ENCODE measurements around the gene SEC14L5.
"Not testable (repeated sequence)": the region's sequence is repeated elsewhere in the genome, so short reads cannot be mapped to it uniquely, and the experiment has no call there.

SEC14L5 gene

GRCh38 chr16:4942481-4942880, 15.6 kb upstream of the SEC14L5 start:
- H3K27me3 ChIP-seq (ENCODE audit: insufficient read depth, low read length) = peaks cover 3% of the 10 kb centered on the region; the same call in 1 of the 2 replicates
- H3K4me1 ChIP-seq (ENCODE audit: insufficient read depth, low read length) = peaks cover 37% of the 10 kb centered on the region
- no peaks in the 10 kb centered on the region for H3K36me3 ChIP-seq (ENCODE audit: insufficient read depth, low read length)
- H3K4me3 ChIP-seq (ENCODE audit: low read length) = no peak overlapping the region
- H3K9me3 ChIP-seq (ENCODE audit: insufficient read depth, low read depth, low read length) = no peaks in the 10 kb centered on the region
- peak overlapping the region; percentile 63 for H3K9ac ChIP-seq (ENCODE audit: low read depth, low read length)
- peak overlapping the region; percentile 91 for H3K27ac ChIP-seq (ENCODE audit: low read depth, low read length)
- 86% methylated on average over 8 of the region's 9 CpGs for WGBS

- WGBS = 57% methylated on average over 20 of the region's 20 CpGs
- no peaks in the 10 kb centered on the region for H3K36me3 ChIP-seq (ENCODE audit: insufficient read depth, low read length)
- peaks cover 52% of the 10 kb centered on the region for H3K4me1 ChIP-seq (ENCODE audit: insufficient read depth, low read length)
- H3K9ac ChIP-seq (ENCODE audit: low read depth, low read length) = peak overlapping the region; percentile 73; the same call in 1 of the 2 replicates
- no peaks in the 10 kb centered on the region for H3K9me3 ChIP-seq (ENCODE audit: insufficient read depth, low read depth, low read length)
- no peak overlapping the region; the same call in 1 of the 2 replicates for H3K4me3 ChIP-seq (ENCODE audit: low read length)
- H3K27ac ChIP-seq (ENCODE audit: low read depth, low read length) = peak overlapping the region; percentile 91
- no peaks in the 10 kb centered on the region for H3K27me3 ChIP-seq (ENCODE audit: insufficient read depth, low read length)
Observed at GRCh38 chr16:4944333-4945281, 13.5 kb upstream of the SEC14L5 start.

DNA sequence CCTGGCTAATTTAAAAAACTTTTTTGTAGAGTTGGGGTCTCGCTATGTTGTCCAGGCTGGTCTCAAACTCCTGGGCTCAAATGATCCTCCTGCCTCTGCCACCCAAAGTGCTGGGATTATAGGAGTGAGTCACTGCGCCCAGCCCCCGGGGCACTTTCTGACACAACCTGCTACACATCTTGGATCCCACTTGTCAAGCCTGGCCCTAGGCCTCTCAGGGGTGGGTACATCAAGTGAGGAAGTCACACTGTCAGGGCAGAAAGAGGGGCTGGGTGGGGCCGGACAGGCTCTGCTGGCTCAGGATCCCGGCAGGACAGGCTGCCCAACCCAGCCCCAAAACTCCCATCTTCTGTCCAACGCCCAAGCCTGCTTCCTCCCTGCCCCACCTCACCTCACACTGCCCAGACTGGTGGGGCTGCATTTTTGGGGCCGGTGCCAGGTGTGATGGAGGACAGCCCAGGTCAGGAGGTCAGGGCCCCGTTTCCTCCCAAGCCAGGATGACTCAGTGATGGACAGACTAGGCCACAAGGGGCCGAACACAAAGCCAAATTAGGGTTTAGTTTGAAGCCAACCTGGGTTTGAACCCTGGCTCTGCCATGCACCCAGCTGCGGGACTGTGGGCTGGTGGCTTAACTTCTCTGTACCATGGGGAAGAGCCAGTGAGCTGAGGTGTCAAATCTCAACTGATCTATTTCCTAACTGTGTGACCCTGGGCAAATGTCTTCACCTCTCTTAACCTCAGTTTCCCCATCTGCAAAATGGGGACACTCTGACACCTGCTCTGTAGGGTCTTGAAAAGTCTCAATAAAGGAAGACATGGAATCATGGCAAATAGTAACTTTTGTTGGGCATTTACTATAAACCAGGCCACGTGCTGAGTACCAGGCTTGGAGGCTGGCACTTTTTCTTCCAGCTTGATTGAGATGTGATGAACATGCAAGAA, 12.3 kb upstream of the SEC14L5 start:
- H3K4me3 ChIP-seq (ENCODE audit: low read length) = no peak overlapping the region
- H3K4me1 ChIP-seq (ENCODE audit: insufficient read depth, low read length) = peaks cover 50% of the 10 kb centered on the region
- no peaks in the 10 kb centered on the region for H3K27me3 ChIP-seq (ENCODE audit: insufficient read depth, low read length)
- H3K36me3 ChIP-seq (ENCODE audit: insufficient read depth, low read length) = no peaks in the 10 kb centered on the region
- H3K9ac ChIP-seq (ENCODE audit: low read depth, low read length) = no peak overlapping the region
- 80% methylated on average over 11 of the region's 11 CpGs for WGBS
- H3K27ac ChIP-seq (ENCODE audit: low read depth, low read length) = no peak overlapping the region
- H3K9me3 ChIP-seq (ENCODE audit: insufficient read depth, low read depth, low read length) = no peaks in the 10 kb centered on the region

- no peaks in the 10 kb centered on the region for H3K9me3 ChIP-seq (ENCODE audit: insufficient read depth, low read depth, low read length)
- no peak overlapping the region for H3K9ac ChIP-seq (ENCODE audit: low read depth, low read length)
- H3K27me3 ChIP-seq (ENCODE audit: insufficient read depth, low read length) = no peaks in the 10 kb centered on the region
- H3K36me3 ChIP-seq (ENCODE audit: insufficient read depth, low read length) = no peaks in the 10 kb centered on the region
- H3K4me3 ChIP-seq (ENCODE audit: low read length) = no peak overlapping the region
- H3K4me1 ChIP-seq (ENCODE audit: insufficient read depth, low read length) = peaks cover 47% of the 10 kb centered on the region
- H3K27ac ChIP-seq (ENCODE audit: low read depth, low read length) = no peak overlapping the region
Observed at GRCh38 chr16:4946917-4947316, 11.2 kb upstream of the SEC14L5 start.

- Histone ChIP-seq H3K4me1 (ENCODE audit: insufficient read depth, low read length) (peaks cover 40% of the 10 kb centered on the region), H3K4me3 (ENCODE audit: low read length) (no peak overlapping the region)
- WGBS = 31% methylated on average over 14 of the region's 16 CpGs
Observed at GRCh38 chr16:4947722-4948503, 10.2 kb upstream of the SEC14L5 start.

GRCh38 chr16:4948903-4949766, 9.0 kb upstream of the SEC14L5 start:
- Histone ChIP-seq H3K27ac (ENCODE audit: low read depth, low read length) (no peak overlapping the region), H3K9ac (ENCODE audit: low read depth, low read length) (no peak overlapping the region), H3K9me3 (ENCODE audit: insufficient read depth, low read depth, low read length) (no peaks in the 10 kb centered on the region), H3K36me3 (ENCODE audit: insufficient read depth, low read length) (no peaks in the 10 kb centered on the region), H3K4me1 (ENCODE audit: insufficient read depth, low read length) (peaks cover 28% of the 10 kb centered on the region), H3K4me3 (ENCODE audit: low read length) (no peak overlapping the region), H3K27me3 (ENCODE audit: insufficient read depth, low read length) (no peaks in the 10 kb centered on the region)
- 63% methylated on average over 16 of the region's 16 CpGs for WGBS

More at GRCh38 chr16:4947722-4948503, 10.2 kb upstream of the SEC14L5 start:
- H3K27ac ChIP-seq (ENCODE audit: low read depth, low read length) = peak overlapping the region; percentile 77
- H3K9me3 ChIP-seq (ENCODE audit: insufficient read depth, low read depth, low read length) = no peaks in the 10 kb centered on the region
- no peaks in the 10 kb centered on the region for H3K36me3 ChIP-seq (ENCODE audit: insufficient read depth, low read length)
- H3K9ac ChIP-seq (ENCODE audit: low read depth, low read length) = peak overlapping the region; percentile 44; the same call in 1 of the 2 replicates
- no peaks in the 10 kb centered on the region for H3K27me3 ChIP-seq (ENCODE audit: insufficient read depth, low read length)

GRCh38 chr16:4949986-4950385, 8.1 kb upstream of the SEC14L5 start:
- H3K4me1 ChIP-seq (ENCODE audit: insufficient read depth, low read length) = peaks cover 21% of the 10 kb centered on the region
- H3K4me3 ChIP-seq (ENCODE audit: low read length) = no peak overlapping the region
- H3K27ac ChIP-seq (ENCODE audit: low read depth, low read length) = no peak overlapping the region
- H3K9ac ChIP-seq (ENCODE audit: low read depth, low read length) = no peak overlapping the region
- no peaks in the 10 kb centered on the region for H3K9me3 ChIP-seq (ENCODE audit: insufficient read depth, low read depth, low read length)
- no peaks in the 10 kb centered on the region for H3K36me3 ChIP-seq (ENCODE audit: insufficient read depth, low read length)
- no peaks in the 10 kb centered on the region for H3K27me3 ChIP-seq (ENCODE audit: insufficient read depth, low read length)
- 82% methylated on average over 9 of the region's 10 CpGs for WGBS

DNA sequence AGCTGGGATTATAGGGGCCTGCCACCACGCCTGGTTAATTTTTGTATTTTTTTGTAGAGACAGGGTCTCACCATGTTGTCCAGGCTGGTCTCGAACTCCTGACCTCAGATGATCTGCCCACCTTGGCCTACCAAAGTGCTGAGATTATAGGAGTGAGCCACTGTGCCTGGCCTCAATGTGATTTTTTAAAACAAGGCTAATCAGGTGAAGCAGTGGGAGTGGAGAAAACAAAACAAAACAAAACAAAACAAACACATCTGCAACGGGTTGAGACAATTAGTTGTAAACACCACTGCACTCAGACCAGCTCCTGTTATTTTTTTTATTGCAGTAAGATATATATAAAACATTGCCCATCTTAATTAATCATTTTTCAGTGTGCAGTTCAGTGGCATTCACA, 6.5 kb upstream of the SEC14L5 start:
- H3K4me3 ChIP-seq (ENCODE audit: low read length); H3K9me3 ChIP-seq (ENCODE audit: insufficient read depth, low read depth, low read length); H3K36me3 ChIP-seq (ENCODE audit: insufficient read depth, low read length); H3K9ac ChIP-seq (ENCODE audit: low read depth, low read length); H3K27me3 ChIP-seq (ENCODE audit: insufficient read depth, low read length); H3K27ac ChIP-seq (ENCODE audit: low read depth, low read length): not testable (repeated sequence)
- 91% methylated on average over 2 of the region's 3 CpGs for WGBS
- H3K4me1 ChIP-seq (ENCODE audit: insufficient read depth, low read length) = peaks cover 19% of the 10 kb centered on the region

DNA sequence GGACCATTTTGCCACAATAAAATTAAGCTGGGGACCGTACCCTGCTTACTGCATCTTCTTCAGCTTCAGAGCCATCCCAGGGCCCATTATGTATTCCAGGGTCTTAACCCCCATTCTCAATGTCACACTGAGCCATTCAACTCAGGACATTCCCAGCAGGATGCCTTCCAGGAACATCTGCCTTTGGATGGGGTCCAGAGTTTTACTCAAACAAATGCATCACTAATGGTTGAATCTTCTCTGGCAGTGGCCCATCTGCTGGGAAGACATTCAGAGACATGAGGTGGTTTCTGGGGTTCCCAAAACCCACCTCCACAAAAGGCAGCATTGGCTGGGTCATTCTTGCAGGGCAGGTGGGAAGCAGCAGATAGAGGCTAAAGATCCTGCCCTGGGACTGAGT, 3.4 kb upstream of the SEC14L5 start:
- Histone ChIP-seq H3K27me3 (ENCODE audit: insufficient read depth, low read length) (no peaks in the 10 kb centered on the region), H3K4me3 (ENCODE audit: low read length) (no peak overlapping the region), H3K4me1 (ENCODE audit: insufficient read depth, low read length) (0 out of 2 replicates have a peak, but pooled peaks cover 4% of the 10 kb centered on the region), H3K9me3 (ENCODE audit: insufficient read depth, low read depth, low read length) (no peaks in the 10 kb centered on the region), H3K27ac (ENCODE audit: low read depth, low read length) (no peak overlapping the region), H3K9ac (ENCODE audit: low read depth, low read length) (no peak overlapping the region), H3K36me3 (ENCODE audit: insufficient read depth, low read length) (no peaks in the 10 kb centered on the region)
- 90% methylated on average over 1 of the region's 1 CpG for WGBS

DNA sequence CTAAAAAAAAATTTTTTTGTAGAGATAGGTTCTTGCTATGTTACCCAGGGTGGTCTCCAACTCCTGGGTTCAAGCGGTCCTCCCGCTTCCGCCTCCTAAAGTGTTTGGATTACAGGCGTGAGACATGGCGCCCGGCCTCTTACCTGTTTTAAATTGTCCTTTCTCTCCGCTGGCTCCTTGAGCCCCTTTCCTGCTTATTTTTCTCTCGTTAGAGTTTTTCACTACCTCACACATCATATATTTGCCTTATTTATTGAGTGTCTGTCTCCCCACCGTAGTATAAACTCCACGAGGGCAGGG, 760 bp upstream of the SEC14L5 start:
- Histone ChIP-seq H3K4me3 (ENCODE audit: low read length) (peak overlapping the region; percentile 77), H3K9me3 (ENCODE audit: insufficient read depth, low read depth, low read length) (no peaks in the 10 kb centered on the region), H3K27ac (ENCODE audit: low read depth, low read length) (no peak overlapping the region), H3K27me3 (ENCODE audit: insufficient read depth, low read length) (no peaks in the 10 kb centered on the region), H3K36me3 (ENCODE audit: insufficient read depth, low read length) (no peaks in the 10 kb centered on the region), H3K9ac (ENCODE audit: low read depth, low read length) (no peak overlapping the region), H3K4me1 (ENCODE audit: insufficient read depth, low read length) (0 out of 2 replicates have a peak, but pooled peaks cover 4% of the 10 kb centered on the region)
- WGBS = 50% methylated on average over 10 of the region's 10 CpGs

All from HUES64 (cell line).